Endothelial cell (in vitro differentiated cells): ENCODE results near the gene HUS1B. TPM values are rescaled to one million over a fixed set of nuclear protein-coding genes. Genes with fewer than 3 reads are reported as not detected.

ENCODE experiments used
- DNase-seq: peaks from one replicate; pipeline ENCODE4 v3.0.0; 2021; ENCODE audit warnings: low spot score
- H3K27ac Mint-ChIP-seq: one replicate; pipeline ENCODE4 v1.8.0; 2021; ENCODE audit warnings: mixed read lengths, inconsistent platforms; ENCODE audit not compliant: unreplicated experiment
- H3K27me3 Mint-ChIP-seq: one replicate; pipeline ENCODE4 v1.8.0; 2021; ENCODE audit warnings: mild to moderate bottlenecking, moderate library complexity, mixed read lengths, inconsistent platforms; ENCODE audit not compliant: unreplicated experiment
- H3K36me3 Mint-ChIP-seq: one replicate; pipeline ENCODE4 v1.8.0; 2021; ENCODE audit warnings: mild to moderate bottlenecking, low read depth, mixed read lengths, inconsistent platforms; ENCODE audit not compliant: unreplicated experiment
- H3K4me1 Mint-ChIP-seq: one replicate; pipeline ENCODE4 v1.8.0; 2021; ENCODE audit warnings: mild to moderate bottlenecking, mixed read lengths, inconsistent platforms; ENCODE audit not compliant: unreplicated experiment
- H3K4me3 Mint-ChIP-seq: one replicate; pipeline ENCODE4 v1.8.0; 2021; ENCODE audit warnings: mild to moderate bottlenecking, mixed read lengths, inconsistent platforms; ENCODE audit not compliant: unreplicated experiment
- H3K9me3 Mint-ChIP-seq: one replicate; pipeline ENCODE4 v1.8.0; 2021; ENCODE audit warnings: mixed read lengths, inconsistent platforms; ENCODE audit not compliant: unreplicated experiment
- total RNA-seq: library from RNA; stranded (reverse); fragmentation: NEBNext Ultra II Directional; extraction: Animal tissue kit (Norgen Biotek cat#: 25700); gene quantifications from one replicate; pipeline ENCODE4 v1.2.1, GENCODE V29; 2021; ENCODE audit not compliant: unreplicated experiment
- TF ChIP-seq, protein P1 (sequence below): fragments of 200-600 bp; sonication (generic); IDR thresholded peaks from one replicate; pipeline ENCODE4 v1.5.0; 2021; ENCODE audit warnings: antibody characterized with exemption; ENCODE audit not compliant: unreplicated experiment

Gene HUS1B
- total RNA-seq, 1 donor from 2014 or later: 0.72 TPM

DNA sequence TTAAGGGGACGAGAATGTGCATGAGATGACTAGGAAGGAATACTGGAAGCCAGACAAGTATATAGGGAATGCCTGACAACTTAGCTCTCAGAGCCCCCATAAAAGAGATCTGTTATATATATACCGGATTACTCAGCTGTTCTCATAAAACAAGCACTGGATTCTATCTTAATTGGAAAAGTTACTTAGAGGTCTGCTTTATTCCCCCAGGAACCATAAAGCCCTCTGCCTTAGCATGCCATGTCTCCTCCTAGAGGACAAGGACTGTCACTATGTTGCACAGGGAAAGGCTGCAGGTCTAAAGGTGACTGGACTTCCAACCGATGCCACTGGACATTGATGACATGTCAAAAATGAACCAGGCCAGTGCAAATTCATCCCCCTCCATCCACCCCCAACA is 29.6 kb upstream of the HUS1B start:
- no peaks in the 10 kb centered on the region for H3K9me3 Mint-ChIP-seq
- H3K27me3 Mint-ChIP-seq: no peaks in the 10 kb centered on the region
- H3K4me3 Mint-ChIP-seq: no peak overlapping the region
- H3K27ac Mint-ChIP-seq: no peak overlapping the region
- TF ChIP-seq, protein P1, sequence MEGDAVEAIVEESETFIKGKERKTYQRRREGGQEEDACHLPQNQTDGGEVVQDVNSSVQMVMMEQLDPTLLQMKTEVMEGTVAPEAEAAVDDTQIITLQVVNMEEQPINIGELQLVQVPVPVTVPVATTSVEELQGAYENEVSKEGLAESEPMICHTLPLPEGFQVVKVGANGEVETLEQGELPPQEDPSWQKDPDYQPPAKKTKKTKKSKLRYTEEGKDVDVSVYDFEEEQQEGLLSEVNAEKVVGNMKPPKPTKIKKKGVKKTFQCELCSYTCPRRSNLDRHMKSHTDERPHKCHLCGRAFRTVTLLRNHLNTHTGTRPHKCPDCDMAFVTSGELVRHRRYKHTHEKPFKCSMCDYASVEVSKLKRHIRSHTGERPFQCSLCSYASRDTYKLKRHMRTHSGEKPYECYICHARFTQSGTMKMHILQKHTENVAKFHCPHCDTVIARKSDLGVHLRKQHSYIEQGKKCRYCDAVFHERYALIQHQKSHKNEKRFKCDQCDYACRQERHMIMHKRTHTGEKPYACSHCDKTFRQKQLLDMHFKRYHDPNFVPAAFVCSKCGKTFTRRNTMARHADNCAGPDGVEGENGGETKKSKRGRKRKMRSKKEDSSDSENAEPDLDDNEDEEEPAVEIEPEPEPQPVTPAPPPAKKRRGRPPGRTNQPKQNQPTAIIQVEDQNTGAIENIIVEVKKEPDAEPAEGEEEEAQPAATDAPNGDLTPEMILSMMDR: no peak
- H3K36me3 Mint-ChIP-seq: no peaks in the 10 kb centered on the region
- peaks cover 17% of the 10 kb centered on the region for H3K4me1 Mint-ChIP-seq
- no peak for DNase-seq

DNA sequence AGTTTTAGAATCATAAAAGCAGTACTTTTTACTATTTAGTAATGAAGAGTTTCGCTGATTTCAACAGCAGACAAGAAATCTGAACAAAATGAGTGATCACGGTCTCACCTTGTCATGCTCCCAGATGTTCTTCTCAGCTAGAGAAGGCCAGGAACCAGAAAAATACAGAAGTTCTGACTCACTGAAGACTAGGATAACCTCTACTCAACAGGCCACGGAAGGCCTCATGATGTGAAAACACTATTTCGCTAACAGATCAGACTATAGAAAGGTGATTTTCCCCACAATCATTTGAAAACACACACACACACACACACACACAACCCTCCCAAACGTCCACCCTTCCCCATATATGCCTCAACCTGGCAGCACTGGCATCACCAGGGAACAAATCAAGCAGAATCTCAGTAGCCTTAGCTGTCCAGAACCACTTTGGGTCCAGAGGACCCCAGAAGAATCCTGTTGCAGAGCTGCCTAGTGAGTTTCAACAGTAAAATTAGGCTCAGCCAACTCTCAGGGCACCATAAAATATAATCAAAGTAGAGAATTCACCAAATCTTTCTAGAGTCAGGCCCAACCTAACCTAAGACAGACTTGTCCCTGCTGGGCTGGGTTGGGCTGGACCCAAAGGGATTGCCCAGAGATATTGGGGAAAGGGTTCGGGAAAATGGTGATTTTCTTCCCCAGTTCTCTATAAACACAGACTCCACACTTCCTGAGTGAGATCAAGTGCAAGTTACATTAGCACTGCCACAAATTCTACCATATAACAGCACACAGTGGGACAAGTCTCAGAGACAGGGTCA is 28.1 kb upstream of the HUS1B start:
- TF ChIP-seq, protein P1: no peak
- Mint-ChIP-seq H3K4me3 (no peak overlapping the region), H3K4me1 (peaks cover 23% of the 10 kb centered on the region), H3K9me3 (no peaks in the 10 kb centered on the region), H3K27ac (no peak overlapping the region), H3K36me3 (no peaks in the 10 kb centered on the region), H3K27me3 (no peaks in the 10 kb centered on the region)
- DNase-seq: no peak

DNA sequence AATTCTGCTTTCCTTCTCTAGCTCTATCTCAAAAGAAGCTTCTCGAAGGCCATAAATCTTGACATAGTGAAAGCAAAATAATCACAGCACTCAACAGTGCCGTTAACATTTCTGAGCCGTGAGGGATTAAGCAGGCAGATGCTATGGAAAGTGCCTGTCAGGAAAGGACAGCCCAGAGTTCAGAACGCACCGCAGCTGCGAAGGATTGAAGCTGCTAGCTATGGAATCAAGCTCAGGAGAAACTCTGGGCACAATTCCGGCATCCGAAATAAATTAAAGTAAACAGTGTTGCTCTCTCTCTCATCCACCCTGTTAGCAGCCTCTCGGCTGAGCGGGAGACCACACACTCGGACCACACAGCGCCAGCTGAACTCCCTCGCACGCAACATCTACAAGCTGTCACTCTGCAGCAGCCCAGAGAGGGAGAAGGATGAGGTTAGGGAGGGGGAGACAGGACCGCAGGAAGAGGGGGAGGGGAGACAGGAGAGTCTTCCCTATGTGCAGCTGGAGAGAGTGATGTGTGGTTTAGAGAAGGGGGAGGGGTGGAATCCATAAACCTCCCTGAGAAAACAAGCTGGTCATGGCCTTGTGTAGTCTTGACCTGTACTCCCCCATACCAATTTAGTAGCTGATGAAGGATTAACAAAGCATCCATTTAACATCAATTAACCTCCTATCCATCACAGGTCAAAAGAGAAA is 27.0 kb upstream of the HUS1B start:
- peaks cover 27% of the 10 kb centered on the region for H3K4me1 Mint-ChIP-seq
- H3K27ac Mint-ChIP-seq: peak overlapping the region; percentile 39
- TF ChIP-seq, protein P1: no peak
- peak; percentile 33 for DNase-seq
- no peaks in the 10 kb centered on the region for H3K9me3 Mint-ChIP-seq
- no peaks in the 10 kb centered on the region for H3K27me3 Mint-ChIP-seq
- no peaks in the 10 kb centered on the region for H3K36me3 Mint-ChIP-seq
- H3K4me3 Mint-ChIP-seq: peak overlapping the region; percentile 59

DNA sequence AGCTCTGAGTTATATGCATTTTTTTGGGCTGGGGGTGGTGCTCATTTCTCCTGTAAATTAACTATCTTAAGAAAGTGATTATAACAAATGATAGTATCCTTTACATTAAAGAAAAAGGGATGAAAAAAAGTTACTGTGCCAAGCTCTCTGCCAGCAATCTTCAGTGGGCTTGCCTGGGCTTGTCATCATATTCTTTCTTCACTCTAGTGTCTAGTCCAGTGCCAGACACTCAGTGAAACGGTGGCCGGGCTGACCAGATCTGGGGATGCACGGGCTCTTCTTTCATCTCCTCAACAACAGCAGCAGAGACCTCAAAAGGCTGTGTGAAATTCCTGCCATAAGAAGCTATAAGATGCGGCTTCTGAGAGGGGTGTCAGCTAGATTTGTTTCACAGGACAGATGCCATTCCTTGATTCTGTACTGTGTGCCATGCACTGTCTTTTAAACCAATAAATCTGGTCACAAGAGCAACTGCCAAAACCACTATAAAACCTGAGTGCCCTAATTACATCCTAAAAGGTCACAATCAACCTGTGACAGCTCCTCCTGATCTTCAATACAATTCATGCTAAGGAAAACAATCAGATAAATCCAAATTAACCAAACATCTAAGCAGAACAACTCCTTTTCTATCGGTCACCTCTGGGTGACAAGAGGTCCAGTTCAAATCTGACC is 23.9 kb upstream of the HUS1B start:
- no peaks in the 10 kb centered on the region for H3K9me3 Mint-ChIP-seq
- no peak overlapping the region for H3K4me3 Mint-ChIP-seq
- peaks cover 4% of the 10 kb centered on the region for H3K36me3 Mint-ChIP-seq
- peaks cover 27% of the 10 kb centered on the region for H3K4me1 Mint-ChIP-seq
- TF ChIP-seq, protein P1: no peak
- DNase-seq: no peak
- H3K27me3 Mint-ChIP-seq: no peaks in the 10 kb centered on the region
- H3K27ac Mint-ChIP-seq: no peak overlapping the region
